Sigmoid colon (tissue), 3 donors: ENCODE results near the gene ADAMTS19.

ENCODE experiments used
- CTCF ChIP-seq, 4 experiments: fragments of 450-650 bp in 3 of 4; fragments of 200-600 bp in 1 of 4; IDR thresholded peaks; one replicate each; pipeline ENCODE4 v1.5.1; 2016 to 2019; ENCODE audit warnings: antibody characterized with exemption in 4 of 4, mild to moderate bottlenecking in 3 of 4, moderate library complexity in 2 of 4
- POLR2A ChIP-seq, 2 donors: fragments of 450-650 bp; IDR thresholded peaks; one replicate each; pipeline ENCODE4 v1.6.1; 2016; ENCODE audit warnings: antibody characterized with exemption in 2 of 2, mild to moderate bottlenecking in 2 of 2, moderate library complexity in 2 of 2

GRCh38 chr5:129781594-129781993, 321.5 kb downstream of the ADAMTS19 start:
- TF ChIP-seq CTCF (IDR thresholded peaks at IDR 0.05) (no peak), POLR2A (IDR thresholded peaks at IDR 0.05) (no peak)
